ENCODE measurements around the gene FOXL2. TPM values are rescaled to one million over a fixed set of nuclear protein-coding genes. Genes with fewer than 3 reads are reported as not detected.

Gene FOXL2
- total and polyA plus RNA-seq, 9 of the 15 experiments (the other 6 are each of a cell fraction or from before 2014, with no cell fraction given), result 0.27 to 22.1 (median 3.2) TPM

- no peak for TF ChIP-seq PREB (CRISPR knock-in tag; IDR thresholded peaks at IDR 0.05)
- peak; percentile 36; the same call in 1 of the 2 replicates for TF ChIP-seq SMAD4 (CRISPR knock-in tag; conservative IDR thresholded peaks at IDR 0.05)
- TF ChIP-seq PTRF (tag; IDR thresholded peaks at IDR 0.05), result no peak
- TF ChIP-seq ZNF217 (CRISPR knock-in tag; IDR thresholded peaks at IDR 0.05), result no peak
- TF ChIP-seq SNRNP70 (optimal IDR thresholded peaks at IDR 0.05; ENCODE audit: low read depth, low read length), result no peak
- no peak for TF ChIP-seq GATA2 (CRISPR knock-in tag; IDR thresholded peaks at IDR 0.05)
- no peak for TF ChIP-seq TFAM (CRISPR knock-in tag; conservative IDR thresholded peaks at IDR 0.05)
- TF ChIP-seq CHD1 (IDR thresholded peaks at IDR 0.05; ENCODE audit: low read length), result peak; percentile 30
- TF ChIP-seq, protein P1, sequence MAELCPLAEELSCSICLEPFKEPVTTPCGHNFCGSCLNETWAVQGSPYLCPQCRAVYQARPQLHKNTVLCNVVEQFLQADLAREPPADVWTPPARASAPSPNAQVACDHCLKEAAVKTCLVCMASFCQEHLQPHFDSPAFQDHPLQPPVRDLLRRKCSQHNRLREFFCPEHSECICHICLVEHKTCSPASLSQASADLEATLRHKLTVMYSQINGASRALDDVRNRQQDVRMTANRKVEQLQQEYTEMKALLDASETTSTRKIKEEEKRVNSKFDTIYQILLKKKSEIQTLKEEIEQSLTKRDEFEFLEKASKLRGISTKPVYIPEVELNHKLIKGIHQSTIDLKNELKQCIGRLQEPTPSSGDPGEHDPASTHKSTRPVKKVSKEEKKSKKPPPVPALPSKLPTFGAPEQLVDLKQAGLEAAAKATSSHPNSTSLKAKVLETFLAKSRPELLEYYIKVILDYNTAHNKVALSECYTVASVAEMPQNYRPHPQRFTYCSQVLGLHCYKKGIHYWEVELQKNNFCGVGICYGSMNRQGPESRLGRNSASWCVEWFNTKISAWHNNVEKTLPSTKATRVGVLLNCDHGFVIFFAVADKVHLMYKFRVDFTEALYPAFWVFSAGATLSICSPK (IDR thresholded peaks at IDR 0.05; ENCODE audit: borderline replicate concordance), result no peak
- TF ChIP-seq E2F3 (CRISPR knock-in tag; IDR thresholded peaks at IDR 0.05), result 0 out of 2 replicates have a peak, but pooled peaks have one; percentile 46
- TF ChIP-seq HMGN3 (IDR thresholded peaks at IDR 0.05; ENCODE audit: borderline replicate concordance, extremely low read depth, insufficient read length, low read depth, low read length), result peak; percentile 23
These were observed 1.8 kb downstream of the FOXL2 start (continued) for GRCh38 chr3:138944929-138945708.
